Jurkat, Clone E6-1 (cell line): ENCODE results near the gene COQ4.
"Not testable (repeated sequence)": the region's sequence is repeated elsewhere in the genome, so short reads cannot be mapped to it uniquely, and the experiment has no call there.

Source experiments
- DNase-seq: peaks from one replicate; pipeline ENCODE4 v3.0.0-alpha.2; 2011; ENCODE audit warnings: low read depth, low spot score
- H3K4me3 ChIP-seq: 2 replicates; pipeline ENCODE4 v1.5.1; 2011; ENCODE audit warnings: mild to moderate bottlenecking, low read length, control low read depth, moderate library complexity

COQ4 gene

GRCh38 chr9:128338852-128339614 lies 16.4 kb downstream of the COQ4 start:
- H3K4me3 ChIP-seq, DNase-seq: not testable (repeated sequence)

GRCh38 chr9:128339761-128340690 lies 17.4 kb downstream of the COQ4 start, which contains the start of gene SLC27A4:
Gene SLC27A4, plus strand, starts transcription at chr9:128340527. Its CDS starts 2,606 bp downstream, at chr9:128343133.
- DNase-seq = peak; percentile 65
- peak within 1 kb of the TSS; percentile 84 for H3K4me3 ChIP-seq

GRCh38 chr9:128340691-128341434 lies 18.2 kb downstream of the COQ4 start:
- no peak for DNase-seq
- peak overlapping the region; percentile 84 for H3K4me3 ChIP-seq

- peak overlapping the region; percentile 84 for H3K4me3 ChIP-seq
- peak; percentile 67 for DNase-seq
Measured at GRCh38 chr9:128341435-128341849, 18.8 kb downstream of the COQ4 start.

GRCh38 chr9:128342971-128343680 lies 20.5 kb downstream of the COQ4 start:
- H3K4me3 ChIP-seq = no peak overlapping the region
- no peak for DNase-seq

- no peak for DNase-seq
- no peak overlapping the region for H3K4me3 ChIP-seq
Measured at GRCh38 chr9:128343855-128344254, 21.2 kb downstream of the COQ4 start.

- H3K4me3 ChIP-seq = no peak overlapping the region
- DNase-seq = no peak
Measured at GRCh38 chr9:128344931-128345605, 22.4 kb downstream of the COQ4 start.

GRCh38 chr9:128349125-128349524 lies 26.5 kb downstream of the COQ4 start:
- H3K4me3 ChIP-seq = no peak overlapping the region
- no peak for DNase-seq

GRCh38 chr9:128349772-128350171 lies 27.1 kb downstream of the COQ4 start:
- H3K4me3 ChIP-seq = no peak overlapping the region
- no peak for DNase-seq

GRCh38 chr9:128355451-128355850 lies 32.8 kb downstream of the COQ4 start:
- DNase-seq = no peak
- no peak overlapping the region for H3K4me3 ChIP-seq

- no peak for DNase-seq
- no peak overlapping the region for H3K4me3 ChIP-seq
Measured at GRCh38 chr9:128358090-128358489, 35.5 kb downstream of the COQ4 start.

- no peak for DNase-seq
- no peak overlapping the region for H3K4me3 ChIP-seq
Measured at GRCh38 chr9:128358861-128359260, 36.2 kb downstream of the COQ4 start.

GRCh38 chr9:128360826-128361225 lies 38.2 kb downstream of the COQ4 start:
- no peak for DNase-seq

GRCh38 chr9:128361296-128361985 lies 38.8 kb downstream of the COQ4 start:
- H3K4me3 ChIP-seq = no peak overlapping the region
- no peak for DNase-seq

More at GRCh38 chr9:128360826-128361225, 38.2 kb downstream of the COQ4 start:
- H3K4me3 ChIP-seq = no peak overlapping the region

GRCh38 chr9:128361986-128362646 lies 39.5 kb downstream of the COQ4 start:
- H3K4me3 ChIP-seq = no peak overlapping the region
- DNase-seq = no peak

GRCh38 chr9:128362774-128363173 lies 40.1 kb downstream of the COQ4 start:
- DNase-seq = no peak
- H3K4me3 ChIP-seq = no peak overlapping the region

- peak overlapping the region; percentile 15; the same call in 1 of the 2 replicates for H3K4me3 ChIP-seq
- no peak for DNase-seq
Measured at GRCh38 chr9:128365525-128365924, 42.9 kb downstream of the COQ4 start.
